Measurements from ENCODE around the gene GNB2.

The GNB2 gene

DNA sequence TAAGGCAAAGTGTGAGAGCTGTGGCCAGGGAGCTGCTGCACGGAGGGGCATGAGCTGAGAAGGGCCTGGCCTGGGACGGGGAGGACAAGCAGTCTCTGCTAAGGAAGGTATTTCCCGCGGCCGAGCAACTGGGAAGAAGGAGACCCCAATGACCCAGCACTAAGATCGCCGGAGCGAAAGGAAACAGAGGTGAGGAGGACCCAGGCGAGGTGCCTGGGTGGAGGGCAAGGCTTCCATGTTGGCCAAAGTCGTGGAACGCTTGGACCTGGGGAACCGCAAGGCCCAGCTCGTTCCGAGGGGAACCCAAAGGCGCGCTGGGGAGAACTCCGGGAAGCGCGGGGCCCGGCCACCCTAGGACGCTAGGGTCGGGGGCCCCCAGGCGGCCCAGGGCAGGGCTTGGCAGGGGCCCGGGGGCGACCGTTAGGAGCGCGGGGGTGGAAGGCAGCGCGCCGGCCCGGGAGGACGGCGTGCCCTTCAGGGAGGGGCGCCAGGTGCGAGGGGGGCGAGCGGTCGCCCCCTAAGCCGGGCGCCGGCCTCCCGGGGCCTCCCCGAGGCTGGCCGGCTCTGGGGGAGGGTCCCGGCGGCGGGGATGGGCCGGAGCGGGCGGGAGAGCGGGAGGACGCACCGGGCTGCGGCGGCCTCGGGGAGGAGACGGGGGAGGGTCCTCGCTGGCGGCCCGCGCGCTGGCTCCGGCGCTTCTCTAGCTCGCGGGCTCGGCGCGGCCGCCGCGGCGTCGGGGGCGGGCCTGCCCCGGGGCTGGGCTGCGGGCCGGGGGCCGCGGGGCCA, 20.0 kb downstream of the GNB2 start:
- H4K20me1 ChIP-seq (ENCODE audit: insufficient read depth, low read length, poor library complexity, severe bottlenecking), result peaks cover 50% of the 10 kb centered on the region
- no peak overlapping the region for H2AFZ ChIP-seq (ENCODE audit: low read length)
- H3F3A ChIP-seq (ENCODE audit: low read depth), result no peaks in the 10 kb centered on the region
- no peaks in the 10 kb centered on the region for H3K9me2 ChIP-seq (replicated peaks; ENCODE audit: low read depth, low read length)
- TF ChIP-seq EZH2phosphoT487 (IDR thresholded peaks at IDR 0.05; ENCODE audit: borderline replicate concordance), result no peak
- TF ChIP-seq, protein P1, sequence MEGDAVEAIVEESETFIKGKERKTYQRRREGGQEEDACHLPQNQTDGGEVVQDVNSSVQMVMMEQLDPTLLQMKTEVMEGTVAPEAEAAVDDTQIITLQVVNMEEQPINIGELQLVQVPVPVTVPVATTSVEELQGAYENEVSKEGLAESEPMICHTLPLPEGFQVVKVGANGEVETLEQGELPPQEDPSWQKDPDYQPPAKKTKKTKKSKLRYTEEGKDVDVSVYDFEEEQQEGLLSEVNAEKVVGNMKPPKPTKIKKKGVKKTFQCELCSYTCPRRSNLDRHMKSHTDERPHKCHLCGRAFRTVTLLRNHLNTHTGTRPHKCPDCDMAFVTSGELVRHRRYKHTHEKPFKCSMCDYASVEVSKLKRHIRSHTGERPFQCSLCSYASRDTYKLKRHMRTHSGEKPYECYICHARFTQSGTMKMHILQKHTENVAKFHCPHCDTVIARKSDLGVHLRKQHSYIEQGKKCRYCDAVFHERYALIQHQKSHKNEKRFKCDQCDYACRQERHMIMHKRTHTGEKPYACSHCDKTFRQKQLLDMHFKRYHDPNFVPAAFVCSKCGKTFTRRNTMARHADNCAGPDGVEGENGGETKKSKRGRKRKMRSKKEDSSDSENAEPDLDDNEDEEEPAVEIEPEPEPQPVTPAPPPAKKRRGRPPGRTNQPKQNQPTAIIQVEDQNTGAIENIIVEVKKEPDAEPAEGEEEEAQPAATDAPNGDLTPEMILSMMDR (conservative IDR thresholded peaks at IDR 0.05; ENCODE audit: low read length), result no peak
- H3K4me1 ChIP-seq (ENCODE audit: insufficient read depth, low read length, poor library complexity, severe bottlenecking), result peaks cover 32% of the 10 kb centered on the region
- no peaks in the 10 kb centered on the region for H3K27me3 ChIP-seq (ENCODE audit: insufficient read depth, low read length, poor library complexity, severe bottlenecking)
- peak overlapping the region; percentile 82 for H3K9ac ChIP-seq (ENCODE audit: low read depth, low read length, poor library complexity, severe bottlenecking)
- peaks cover 52% of the 10 kb centered on the region for H3K79me2 ChIP-seq (ENCODE audit: insufficient read depth, low read length)
- peak overlapping the region; percentile 86 for H3K4me3 ChIP-seq (ENCODE audit: low read length, poor library complexity, severe bottlenecking)
- H3K9me3 ChIP-seq (ENCODE audit: insufficient read depth, low read depth, low read length), result no peaks in the 10 kb centered on the region
- H3K36me3 ChIP-seq (ENCODE audit: insufficient read depth, low read length), result peaks cover under 1% of the 10 kb centered on the region; the same call in 1 of the 2 replicates
- H3K4me2 ChIP-seq (ENCODE audit: low read depth, low read length, poor library complexity, severe bottlenecking), result peak overlapping the region; percentile 92

DNA sequence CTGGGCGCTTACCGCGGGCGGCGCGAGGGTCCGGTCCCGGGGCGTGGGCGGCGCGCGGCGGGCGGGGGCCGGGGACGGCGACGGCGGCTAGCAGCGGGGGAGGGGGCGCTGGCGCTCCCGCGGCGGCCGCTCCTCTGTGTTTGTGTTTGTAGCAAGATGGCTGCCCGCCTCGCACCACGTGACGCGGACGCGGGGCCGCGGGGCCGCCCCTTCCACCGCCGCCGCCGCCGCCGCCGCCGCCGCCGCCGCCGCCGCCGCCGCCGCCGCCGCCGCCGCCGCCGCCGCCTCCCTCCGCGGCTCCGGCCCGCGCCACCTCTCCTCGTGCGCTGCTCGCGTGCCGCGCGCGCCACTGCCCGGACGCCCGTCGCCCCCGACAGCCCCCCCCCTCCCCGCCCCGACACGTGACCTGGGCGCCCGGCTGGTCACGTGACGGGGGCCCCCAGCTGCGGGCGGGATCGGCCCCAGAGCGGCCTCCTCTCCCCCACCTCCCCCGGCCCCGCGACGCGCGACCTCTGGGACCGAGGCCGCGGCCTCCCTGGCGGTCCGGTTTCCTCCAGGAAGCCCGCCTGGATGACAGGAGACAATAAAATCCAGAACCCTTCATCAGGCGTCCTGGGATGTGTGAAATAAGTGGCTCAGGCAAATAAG, 20.7 kb downstream of the GNB2 start, which contains the start of gene GIGYF1:
TSS of gene GIGYF1 (minus strand) at position 153 of the 648 bp plus-strand sequence. CDS start 6,012 bp downstream, outside the sequence.
- H2AFZ ChIP-seq (ENCODE audit: low read length), result peak within 1 kb of the TSS; percentile 86
- TF ChIP-seq, protein P1 (conservative IDR thresholded peaks at IDR 0.05; ENCODE audit: low read length), result no peak
- no peak for TF ChIP-seq EZH2phosphoT487 (IDR thresholded peaks at IDR 0.05; ENCODE audit: borderline replicate concordance)
- H3K9me3 ChIP-seq (ENCODE audit: insufficient read depth, low read depth, low read length), result no peaks in the 10 kb centered on the region
- H3K36me3 ChIP-seq (ENCODE audit: insufficient read depth, low read length), result no peaks in the 10 kb centered on the region
- peak within 1 kb of the TSS; percentile 86 for H3K4me3 ChIP-seq (ENCODE audit: low read length, poor library complexity, severe bottlenecking)
- H3K79me2 ChIP-seq (ENCODE audit: insufficient read depth, low read length), result peaks cover 45% of the 10 kb centered on the region
- H3K4me1 ChIP-seq (ENCODE audit: insufficient read depth, low read length, poor library complexity, severe bottlenecking), result peaks cover 32% of the 10 kb centered on the region
- H3K9me2 ChIP-seq (replicated peaks; ENCODE audit: low read depth, low read length), result no peaks in the 10 kb centered on the region
- peak within 1 kb of the TSS; percentile 82 for H3K9ac ChIP-seq (ENCODE audit: low read depth, low read length, poor library complexity, severe bottlenecking)
- H3K27me3 ChIP-seq (ENCODE audit: insufficient read depth, low read length, poor library complexity, severe bottlenecking), result no peaks in the 10 kb centered on the region
- no peaks in the 10 kb centered on the region for H3F3A ChIP-seq (ENCODE audit: low read depth)
- peaks cover 43% of the 10 kb centered on the region for H4K20me1 ChIP-seq (ENCODE audit: insufficient read depth, low read length, poor library complexity, severe bottlenecking)
- H3K4me2 ChIP-seq (ENCODE audit: low read depth, low read length, poor library complexity, severe bottlenecking), result peak within 1 kb of the TSS; percentile 92

DNA sequence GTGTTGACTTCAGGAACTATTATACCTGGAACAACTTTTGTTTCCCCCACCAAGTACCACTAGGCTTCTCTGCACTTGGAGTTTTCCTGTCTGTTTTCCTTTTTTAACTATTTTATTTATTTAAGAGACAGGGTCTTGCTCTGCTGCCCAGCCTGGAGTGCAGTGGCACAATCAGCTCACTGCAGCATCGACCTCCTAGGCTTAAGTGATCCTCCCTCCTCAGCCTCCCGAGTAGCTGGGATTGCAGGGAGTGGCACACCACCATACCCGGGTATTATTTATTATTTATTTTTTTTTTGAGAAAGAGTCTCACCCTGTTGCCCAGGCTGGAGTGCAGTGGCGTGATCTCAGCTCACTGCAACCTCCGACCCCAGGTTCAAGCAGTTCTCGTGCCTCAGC, 22.6 kb downstream of the GNB2 start:
- H3K27me3 ChIP-seq (ENCODE audit: insufficient read depth, low read length, poor library complexity, severe bottlenecking), result no peaks in the 10 kb centered on the region
- H4K20me1 ChIP-seq (ENCODE audit: insufficient read depth, low read length, poor library complexity, severe bottlenecking), result peaks cover 25% of the 10 kb centered on the region
- no peaks in the 10 kb centered on the region for H3K9me2 ChIP-seq (replicated peaks; ENCODE audit: low read depth, low read length)
- H3K36me3 ChIP-seq (ENCODE audit: insufficient read depth, low read length), result no peaks in the 10 kb centered on the region
- peaks cover 18% of the 10 kb centered on the region for H3K4me1 ChIP-seq (ENCODE audit: insufficient read depth, low read length, poor library complexity, severe bottlenecking)
- H2AFZ ChIP-seq (ENCODE audit: low read length), result no peak overlapping the region
- no peak overlapping the region for H3K9ac ChIP-seq (ENCODE audit: low read depth, low read length, poor library complexity, severe bottlenecking)
- TF ChIP-seq, protein P1 (conservative IDR thresholded peaks at IDR 0.05; ENCODE audit: low read length), result no peak
- no peak for TF ChIP-seq EZH2phosphoT487 (IDR thresholded peaks at IDR 0.05; ENCODE audit: borderline replicate concordance)
- no peaks in the 10 kb centered on the region for H3K9me3 ChIP-seq (ENCODE audit: insufficient read depth, low read depth, low read length)
- H3K79me2 ChIP-seq (ENCODE audit: insufficient read depth, low read length), result peaks cover 27% of the 10 kb centered on the region
- no peaks in the 10 kb centered on the region for H3F3A ChIP-seq (ENCODE audit: low read depth)
- H3K4me3 ChIP-seq (ENCODE audit: low read length, poor library complexity, severe bottlenecking), result no peak overlapping the region
- no peak overlapping the region for H3K4me2 ChIP-seq (ENCODE audit: low read depth, low read length, poor library complexity, severe bottlenecking)

All from Loucy (cell line).